HCT116 (cell line): ENCODE results near the gene FFAR3. TPM values are rescaled to one million over a fixed set of nuclear protein-coding genes. Genes with fewer than 3 reads are reported as not detected.

Source experiments
- ATAC-seq: fragments of 200-7000 bp; cut with Tn5 transposase; 2 replicates; pipeline ENCODE4 v1.9.1; 2020; ENCODE audit warnings: mild to moderate bottlenecking, moderate library complexity
- BruUV-seq: library from RNA; stranded (reverse); fragments of 400-500 nt; replicated peaks from 2 replicates; lab custom pipeline; 2021; lab: Mats Ljungman, UMichigan
- CTCF ChIA-PET: fragments of 300-600 bp; sonication (Branson Sonifier 250); formaldehyde crosslinking; loops from one replicate; lab custom pipeline; 2021; ENCODE audit warnings: antibody characterized with exemption; lab: Charles Lee
- POLR2A ChIA-PET: fragments of 300-600, 350-600 bp; sonication (Branson Sonifier 250); formaldehyde crosslinking; loops from one replicate; lab custom pipeline; 2021; ENCODE audit warnings: antibody characterized with exemption; lab: Charles Lee
- RAD21 ChIA-PET, 2 experiments: fragments of 300-600 bp; sonication (Branson Sonifier 250); formaldehyde crosslinking; loops; one replicate each; lab custom pipeline; 2023; ENCODE audit warnings: low total read pairs in 2 of 2; ENCODE audit not compliant: uncharacterized antibody in 2 of 2, unreplicated experiment in 2 of 2, low non-redundant PET in 1 of 2; lab: Charles Lee
- DNase-seq: peaks from one replicate; pipeline ENCODE4 v3.0.0-alpha.2; 2010; ENCODE audit warnings: low read depth, low spot score
- H2AFZ ChIP-seq: fragments of 200-600 bp; shearing (Covaris generic), sonication (generic); 2 replicates; pipeline ENCODE4 v1.6.1; 2017; ENCODE audit warnings: low read depth, mixed run types, mixed read lengths, antibody characterized with exemption, low read length; ENCODE audit not compliant: poor library complexity, severe bottlenecking
- H3K27ac ChIP-seq: 2 replicates; pipeline ENCODE4 v1.5.1; 2012; ENCODE audit warnings: low read depth, low read length
- H3K27me3 ChIP-seq: fragments of 200-600 bp; sonication (generic); 2 replicates; pipeline ENCODE4 v1.6.1; 2016; ENCODE audit warnings: mixed run types, low read length, mixed read lengths; ENCODE audit not compliant: insufficient read depth
- H3K36me3 ChIP-seq, 2 experiments: fragments of 200-500 bp in 1 of 2; fragments of 200-600 bp in 1 of 2; sonication (Bioruptor generic) in 1 of 2; sonication (generic) in 1 of 2; 2 replicates each; pipeline versions ENCODE4 v1.5.1 to v1.6.1; 2014 to 2016; ENCODE audit warnings: low read length in 2 of 2, inconsistent platforms in 1 of 2, mixed read lengths in 1 of 2, mixed run types in 1 of 2; ENCODE audit not compliant: insufficient read depth in 2 of 2, control insufficient read depth in 1 of 2
- H3K4me1 ChIP-seq, 2 experiments: fragments of 200-600 bp in 1 of 2; sonication (generic) in 1 of 2; 2 replicates each; pipeline versions ENCODE4 v1.5.1 to v1.6.1; 2012 to 2017; ENCODE audit warnings: low read length in 2 of 2, inconsistent platforms in 1 of 2, mild to moderate bottlenecking in 1 of 2, mixed read lengths in 1 of 2, mixed run types in 1 of 2, moderate library complexity in 1 of 2; ENCODE audit not compliant: insufficient read depth in 2 of 2, control insufficient read depth in 1 of 2
- H3K4me2 ChIP-seq: fragments of 200-600 bp; sonication (generic); 2 replicates; pipeline ENCODE4 v1.6.1; 2017; ENCODE audit warnings: mixed run types, low read length, mixed read lengths
- H3K4me3 ChIP-seq, 2 experiments: fragments of 200-600 bp in 1 of 2; sonication (generic) in 1 of 2; replicated peaks in 1 of 2; 2 replicates each; pipeline ENCODE4 v1.5.1; 2011 to 2016; ENCODE audit warnings: low read length in 2 of 2, control low read depth in 1 of 2, low read depth in 1 of 2, mild to moderate bottlenecking in 1 of 2, mixed read lengths in 1 of 2, mixed run types in 1 of 2
- H3K79me2 ChIP-seq: fragments of 200-600 bp; sonication (generic); 2 replicates; pipeline ENCODE4 v1.6.1; 2017; ENCODE audit warnings: mild to moderate bottlenecking, mixed run types, low read length, moderate library complexity, mixed read lengths; ENCODE audit not compliant: insufficient read depth
- H3K9ac ChIP-seq: fragments of 200-600 bp; sonication (generic); 2 replicates; pipeline ENCODE4 v1.6.1; 2016; ENCODE audit warnings: low read length, mixed read lengths
- H3K9me2 ChIP-seq: fragments of 200-600 bp; sonication (generic), shearing (Covaris generic); 2 replicates; pipeline ENCODE4 v1.6.1; 2017; ENCODE audit warnings: mixed run types, mild to moderate bottlenecking, moderate library complexity; ENCODE audit not compliant: insufficient read depth
- H3K9me3 ChIP-seq, 2 experiments: fragments of 200-500 bp in 1 of 2; fragments of 200-600 bp in 1 of 2; sonication (Bioruptor generic) in 1 of 2; sonication (generic) in 1 of 2; 2 replicates each; pipeline ENCODE4 v1.6.1; 2014 to 2017; ENCODE audit warnings: low read length in 2 of 2, mixed read lengths in 2 of 2, inconsistent platforms in 1 of 2, low read depth in 1 of 2, mild to moderate bottlenecking in 1 of 2, mixed run types in 1 of 2, moderate library complexity in 1 of 2; ENCODE audit not compliant: control insufficient read depth in 1 of 2, insufficient read depth in 1 of 2
- H4K20me1 ChIP-seq: fragments of 200-600 bp; sonication (generic), shearing (Covaris generic); 2 replicates; pipeline ENCODE4 v1.6.1; 2017; ENCODE audit warnings: mixed run types, mild to moderate bottlenecking, moderate library complexity; ENCODE audit not compliant: insufficient read depth
- SP1 ChIP-seq: IDR thresholded peaks from 2 replicates; pipeline ENCODE4 v1.6.1; 2012; ENCODE audit warnings: low read depth
- YY1 ChIP-seq: IDR thresholded peaks from 2 replicates; pipeline ENCODE4 v1.6.1; 2011; ENCODE audit warnings: low read length, low read depth, moderate library complexity, mild to moderate bottlenecking; ENCODE audit not compliant: insufficient replicate concordance; ENCODE audit errors: extremely low read depth
- ZNF274 ChIP-seq: fragments of 200-500 bp; sonication (Bioruptor generic); IDR thresholded peaks from 2 replicates; pipeline ENCODE4 v1.6.1; 2014; ENCODE audit warnings: mild to moderate bottlenecking, low read depth, low read length, inconsistent platforms
- intact Hi-C: fragments of 100-400 bp; cut with micrococcal nuclease; formaldehyde crosslinking; loops from 2 replicates; pipeline ENCODE4 v1.10.0; 2022
- total RNA-seq: library from RNA; stranded (reverse); gene quantifications from one replicate; pipeline ENCODE4 v1.2.1, GENCODE V29; 2021; ENCODE audit not compliant: unreplicated experiment
- TF ChIP-seq, protein P1 (sequence below), 3 experiments: fragments of 200-600 bp in 1 of 3; sonication (generic) in 1 of 3; IDR thresholded peaks in 2 of 3; conservative IDR thresholded peaks in 1 of 3; 2 replicates each; pipeline ENCODE4 v1.5.1; 2012 to 2017; ENCODE audit warnings: low read depth in 2 of 3, low read length in 2 of 3, antibody characterized with exemption in 1 of 3, borderline replicate concordance in 1 of 3, control low read depth in 1 of 3, mild to moderate bottlenecking in 1 of 3, mixed read lengths in 1 of 3, mixed run types in 1 of 3, moderate library complexity in 1 of 3; ENCODE audit not compliant: insufficient read depth in 1 of 3

Gene FFAR3
- total RNA-seq, 1 experiment from 2014 or later = not detected

DNA sequence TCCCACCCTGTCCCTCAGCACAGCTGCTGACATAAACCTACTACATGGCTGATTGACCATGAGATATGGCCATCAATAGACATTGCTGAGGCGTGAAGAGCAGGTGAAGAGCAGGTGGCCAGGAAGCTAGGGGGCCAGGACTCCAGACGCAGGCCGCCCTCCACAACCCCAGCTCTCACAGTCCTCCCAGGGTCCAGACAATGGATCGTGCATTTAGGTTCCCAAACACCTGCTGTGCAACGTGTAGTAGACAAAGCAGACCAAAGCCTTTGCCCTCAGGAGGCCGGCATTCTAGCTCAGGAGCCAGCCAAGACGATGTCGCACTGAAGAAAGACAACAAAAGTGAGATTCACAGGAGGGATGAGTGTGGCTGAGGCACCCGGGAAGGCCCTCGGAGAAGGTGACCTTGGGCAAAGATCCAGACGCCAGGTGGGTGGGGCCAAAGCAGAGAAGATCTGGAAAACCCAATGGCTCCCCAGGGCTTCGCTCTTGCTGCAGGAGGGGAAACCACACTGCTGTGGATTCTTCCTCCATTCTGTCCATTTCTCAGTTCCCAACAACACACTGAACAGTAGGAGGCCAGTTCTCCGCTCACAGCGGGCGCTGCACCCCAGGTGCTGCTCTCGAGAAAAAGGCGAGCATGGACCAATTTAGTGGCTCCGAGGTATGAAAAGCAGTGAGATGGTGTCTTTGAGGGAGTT lies 9.2 kb upstream of the FFAR3 start:
- no peaks in the 10 kb centered on the region for H3K9me2 ChIP-seq
- no TSS peak for BruUV-seq
- no peak overlapping the region for H3K27ac ChIP-seq
- RAD21 ChIA-PET = no interaction called here
- no peaks in the 10 kb centered on the region for H4K20me1 ChIP-seq
- CTCF ChIA-PET = interaction anchor here (0.9 kb wide), 1 partner anchor 14 kb away, joined by 3 read pairs; no protein-coding TSS in a partner anchor
- no peaks in the 10 kb centered on the region for H3K36me3 ChIP-seq
- no peak overlapping the region for H2AFZ ChIP-seq
- H3K9me3 ChIP-seq = no peaks in the 10 kb centered on the region
- intact Hi-C loops = no loop called here
- H3K79me2 ChIP-seq = no peaks in the 10 kb centered on the region
- DNase-seq = no peak
- no peaks in the 10 kb centered on the region for H3K27me3 ChIP-seq
- H3K4me1 ChIP-seq = peaks cover 0 to 7% of the 10 kb centered on the region in 2 experiments; a peak in 1 of 4 replicates
- no peak for ATAC-seq
- H3K4me2 ChIP-seq = no peak overlapping the region
- TF ChIP-seq SP1 (no peak), ZNF274 (no peak), YY1 (no peak)
- TF ChIP-seq, protein P1, sequence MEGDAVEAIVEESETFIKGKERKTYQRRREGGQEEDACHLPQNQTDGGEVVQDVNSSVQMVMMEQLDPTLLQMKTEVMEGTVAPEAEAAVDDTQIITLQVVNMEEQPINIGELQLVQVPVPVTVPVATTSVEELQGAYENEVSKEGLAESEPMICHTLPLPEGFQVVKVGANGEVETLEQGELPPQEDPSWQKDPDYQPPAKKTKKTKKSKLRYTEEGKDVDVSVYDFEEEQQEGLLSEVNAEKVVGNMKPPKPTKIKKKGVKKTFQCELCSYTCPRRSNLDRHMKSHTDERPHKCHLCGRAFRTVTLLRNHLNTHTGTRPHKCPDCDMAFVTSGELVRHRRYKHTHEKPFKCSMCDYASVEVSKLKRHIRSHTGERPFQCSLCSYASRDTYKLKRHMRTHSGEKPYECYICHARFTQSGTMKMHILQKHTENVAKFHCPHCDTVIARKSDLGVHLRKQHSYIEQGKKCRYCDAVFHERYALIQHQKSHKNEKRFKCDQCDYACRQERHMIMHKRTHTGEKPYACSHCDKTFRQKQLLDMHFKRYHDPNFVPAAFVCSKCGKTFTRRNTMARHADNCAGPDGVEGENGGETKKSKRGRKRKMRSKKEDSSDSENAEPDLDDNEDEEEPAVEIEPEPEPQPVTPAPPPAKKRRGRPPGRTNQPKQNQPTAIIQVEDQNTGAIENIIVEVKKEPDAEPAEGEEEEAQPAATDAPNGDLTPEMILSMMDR (IDR thresholded peaks at IDR 0.05 in 2 of 3, conservative IDR thresholded peaks at IDR 0.05 in 1 of 3; ENCODE audit: borderline replicate concordance in 1 of 3, insufficient read depth in 1 of 3, low read depth in 2 of 3, low read length in 2 of 3) = no peak
- H3K4me3 ChIP-seq = no peak overlapping the region
- no peak overlapping the region for H3K9ac ChIP-seq
- POLR2A ChIA-PET = no interaction called here
